GM12892 (cell line): ENCODE measurements around the gene METTL21C. TPM values are rescaled to one million over a fixed set of nuclear protein-coding genes. Genes with fewer than 3 reads are reported as not detected.

ENCODE experiments used
- DNase-seq: peaks from one replicate; pipeline ENCODE4 v3.0.0; 2011; ENCODE audit not compliant: insufficient read length
- FAIRE-seq: peaks from 2 replicates; lab custom pipeline; 2011; peaks lifted over from hg19 to GRCh38; lab: Jason Lieb, UNC
- POLR2A ChIP-seq: IDR thresholded peaks from 2 replicates; pipeline ENCODE4 v1.6.1; 2011; ENCODE audit warnings: low read depth, low read length, control low read depth
- POLR2AphosphoS5 ChIP-seq: IDR thresholded peaks from 2 replicates; pipeline ENCODE4 v1.6.1; 2011; ENCODE audit warnings: low read depth, low read length, control low read depth
- TAF1 ChIP-seq: IDR thresholded peaks from 2 replicates; pipeline ENCODE4 v1.6.1; 2011; ENCODE audit warnings: low read depth, mild to moderate bottlenecking, control low read depth, low read length, borderline replicate concordance
- polyA plus RNA-seq: library from polyadenylated mRNA; unstranded; fragments of >200 nt; gene quantifications from one replicate; pipeline ENCODE4 v1.2.1, GENCODE V29; 2012; ENCODE audit warnings: missing spikeins, inconsistent platforms; ENCODE audit not compliant: missing spikeins

Gene METTL21C
- polyA plus RNA-seq = not detected

DNA sequence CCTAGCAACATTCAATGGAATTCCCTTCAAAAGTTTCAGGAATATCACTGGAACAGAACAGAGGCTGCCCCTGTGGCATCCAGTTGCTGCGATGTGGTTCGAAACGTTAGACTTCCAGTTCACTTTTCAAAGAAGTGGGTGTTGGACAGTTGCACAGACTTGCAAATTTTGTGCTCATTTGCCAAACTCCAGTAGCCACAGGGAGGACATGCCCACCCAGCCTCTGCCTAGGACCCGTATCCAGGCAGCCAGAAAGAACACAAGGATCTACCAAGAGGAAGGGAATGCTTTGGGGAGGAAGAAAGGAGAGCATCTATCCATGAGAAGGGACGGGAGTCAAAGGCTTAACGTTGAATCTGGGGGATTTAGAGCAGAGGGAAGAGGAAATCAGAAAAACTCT, at the start of gene METTL21C:
TSS of gene METTL21C (minus strand) at position 108 of the 400 bp plus-strand sequence. CDS start 546 bp downstream, outside the sequence.
- DNase-seq (no peak), FAIRE-seq (no peak)
- TF ChIP-seq TAF1 = no peak
- no peak for TF ChIP-seq POLR2A
- TF ChIP-seq POLR2AphosphoS5 = no peak

DNA sequence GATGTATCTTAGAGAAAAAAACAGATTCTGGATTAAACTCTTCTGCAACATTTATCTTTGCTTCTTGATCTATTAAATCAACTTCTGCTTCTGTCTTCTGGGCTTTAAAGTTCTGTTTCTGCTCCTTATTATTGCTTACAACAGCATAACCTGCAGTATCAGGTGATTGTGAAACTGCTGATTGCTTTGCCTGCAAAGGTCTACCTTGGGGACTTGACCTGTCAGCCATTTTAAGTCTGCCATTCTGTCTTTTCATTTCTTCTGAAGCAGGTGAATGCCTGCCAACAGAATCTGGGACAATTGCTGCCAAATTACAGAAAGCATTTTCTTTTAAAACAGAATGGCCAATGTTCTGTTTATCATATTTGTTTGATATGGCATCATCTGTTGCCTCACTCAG, 47.7 kb upstream of the METTL21C start:
- no peak for FAIRE-seq
- DNase-seq = no peak
- TF ChIP-seq POLR2AphosphoS5 = no peak
- no peak for TF ChIP-seq POLR2A
- no peak for TF ChIP-seq TAF1

DNA sequence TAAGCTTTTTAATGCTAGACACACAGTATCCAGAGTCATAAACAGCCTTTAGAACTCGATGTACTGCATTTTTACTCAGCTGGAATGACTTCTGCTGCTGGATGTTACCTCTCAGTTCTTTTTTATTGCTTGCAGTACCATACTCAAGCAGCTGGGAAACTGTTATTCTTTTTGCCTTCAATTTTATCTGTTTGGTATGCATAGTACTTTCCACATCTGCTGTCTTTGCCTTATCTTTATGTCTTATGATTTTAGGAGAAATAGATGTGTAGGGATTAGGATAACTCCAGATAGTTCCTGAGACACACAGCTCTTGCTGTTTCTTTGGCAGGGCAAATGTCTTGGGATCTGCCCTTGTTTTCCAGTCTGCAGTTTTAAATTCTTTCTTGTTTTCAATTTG, 47.3 kb upstream of the METTL21C start:
- TF ChIP-seq TAF1 = no peak
- no peak for TF ChIP-seq POLR2A
- TF ChIP-seq POLR2AphosphoS5 = no peak
- DNase-seq (no peak), FAIRE-seq (no peak)

GRCh38 chr13:102729560-102730270, 34.9 kb upstream of the METTL21C start:
- DNase-seq = no peak
- FAIRE-seq = no peak
- TF ChIP-seq TAF1 (no peak), POLR2AphosphoS5 (no peak), POLR2A (no peak)

DNA sequence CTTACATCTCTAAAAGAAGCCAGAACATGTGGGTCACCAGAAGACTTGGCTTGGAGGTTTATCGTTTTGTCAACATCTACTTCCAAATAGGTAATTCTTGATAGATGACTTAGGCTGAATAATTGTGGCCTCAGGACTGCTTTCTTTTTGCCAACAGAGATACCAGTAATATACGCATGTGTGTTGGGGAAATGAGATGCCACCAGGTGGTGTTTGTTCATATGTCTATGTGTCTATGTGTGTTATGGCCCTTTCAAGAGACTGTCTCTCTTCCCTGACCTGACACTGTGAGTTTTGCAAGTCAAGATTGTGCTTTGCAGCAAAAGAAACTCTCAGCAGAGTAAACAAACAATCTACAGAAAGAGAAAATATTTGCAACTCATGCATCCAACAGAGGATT, 31.6 kb upstream of the METTL21C start:
- peak; percentile 44 for FAIRE-seq
- DNase-seq = no peak

DNA sequence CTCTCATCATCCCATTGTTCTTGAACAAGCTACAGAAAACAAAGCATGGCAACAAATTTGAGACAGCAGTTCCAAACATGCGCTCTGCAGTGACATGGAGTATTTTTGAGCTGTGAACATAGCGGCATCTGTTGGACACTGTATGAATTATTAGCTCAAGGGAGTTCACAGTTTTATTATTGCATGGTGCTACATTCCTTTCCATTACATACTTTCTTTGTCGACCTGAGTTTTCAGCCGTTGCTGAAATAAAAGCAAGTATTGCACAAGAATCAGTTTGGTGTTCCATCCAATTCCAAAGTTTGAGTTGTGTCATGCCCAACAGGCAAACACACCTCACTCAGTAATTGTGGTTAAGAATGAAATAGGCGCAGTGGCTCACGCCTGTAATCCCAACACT, 30.1 kb upstream of the METTL21C start:
- no peak for DNase-seq
- TF ChIP-seq TAF1 (no peak), POLR2AphosphoS5 (no peak)
- FAIRE-seq = no peak

More for the DNA sequence above, 31.6 kb upstream of the METTL21C start:
- TF ChIP-seq POLR2A (no peak), POLR2AphosphoS5 (no peak), TAF1 (no peak)

DNA sequence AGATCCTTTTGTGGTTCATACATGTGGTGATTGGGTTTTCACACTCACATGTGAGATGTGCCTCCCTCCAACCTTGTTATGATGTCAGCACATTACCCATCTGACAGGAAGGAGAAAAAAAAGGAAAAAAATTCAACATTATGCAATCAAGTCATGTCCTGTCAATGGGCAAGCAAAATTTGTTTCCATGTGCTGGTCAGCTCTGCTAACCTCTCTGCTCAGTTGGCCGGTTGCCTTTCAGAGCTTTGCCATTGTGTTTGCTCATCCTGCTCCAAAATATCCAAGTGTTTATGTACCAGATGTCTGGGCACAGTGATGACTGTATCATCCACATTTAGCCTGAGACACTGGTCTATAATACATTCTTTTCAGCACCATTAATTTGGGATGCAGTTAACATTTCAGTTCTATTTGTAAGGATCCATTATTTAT, 27.0 kb upstream of the METTL21C start:
- FAIRE-seq (no peak), DNase-seq (no peak)
- no peak for TF ChIP-seq POLR2A
- TF ChIP-seq POLR2AphosphoS5 = no peak
- no peak for TF ChIP-seq TAF1

DNA sequence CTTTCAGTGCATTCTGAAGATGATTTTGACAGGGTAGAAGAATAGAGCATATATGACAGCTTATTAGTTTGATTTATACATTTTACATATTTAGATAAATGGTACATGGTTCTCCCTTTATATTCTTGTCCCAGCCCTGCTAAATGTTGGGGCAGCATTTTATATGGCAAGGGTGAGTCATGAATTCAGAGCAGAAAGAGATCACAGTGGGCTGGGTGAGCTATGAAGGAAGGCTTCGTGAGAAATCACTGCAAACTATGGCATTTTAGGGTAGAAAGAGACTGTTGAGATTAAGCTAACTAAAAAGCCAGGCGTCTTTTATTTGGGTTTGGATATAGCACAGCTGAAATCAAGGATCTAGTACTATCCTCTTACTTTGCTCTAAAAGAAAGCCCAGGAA, 23.9 kb upstream of the METTL21C start:
- FAIRE-seq (no peak), DNase-seq (no peak)
- no peak for TF ChIP-seq POLR2A
- no peak for TF ChIP-seq POLR2AphosphoS5
- TF ChIP-seq TAF1 = no peak

- TF ChIP-seq POLR2AphosphoS5 (no peak), POLR2A (no peak), TAF1 (no peak)
- FAIRE-seq (no peak), DNase-seq (no peak)
Observed at GRCh38 chr13:102715447-102715846, 20.6 kb upstream of the METTL21C start.

- DNase-seq (no peak), FAIRE-seq (no peak)
- no peak for TF ChIP-seq TAF1
- TF ChIP-seq POLR2AphosphoS5 = no peak
- no peak for TF ChIP-seq POLR2A
Observed at GRCh38 chr13:102710261-102710679, 15.4 kb upstream of the METTL21C start.

DNA sequence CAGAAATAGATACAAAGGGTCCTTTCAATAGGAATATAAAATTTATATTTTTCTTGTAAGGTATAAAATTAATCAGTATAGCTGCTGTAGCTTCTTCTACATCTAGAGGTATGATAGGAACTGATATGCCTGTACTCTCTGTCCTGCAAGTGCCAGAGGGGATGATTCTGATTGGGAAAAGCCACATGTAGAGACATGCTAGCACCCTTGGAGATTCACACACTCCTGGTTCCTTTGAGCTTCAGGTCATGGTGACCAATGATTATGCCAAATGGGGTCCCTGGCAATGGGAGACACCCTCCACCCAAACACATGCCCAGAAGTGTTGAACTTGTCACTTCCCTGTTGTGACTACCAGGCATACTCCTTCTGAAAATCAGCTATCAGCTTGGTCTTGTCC, 14.7 kb upstream of the METTL21C start:
- DNase-seq = no peak
- no peak for FAIRE-seq
- TF ChIP-seq POLR2AphosphoS5 (no peak), TAF1 (no peak), POLR2A (no peak)

DNA sequence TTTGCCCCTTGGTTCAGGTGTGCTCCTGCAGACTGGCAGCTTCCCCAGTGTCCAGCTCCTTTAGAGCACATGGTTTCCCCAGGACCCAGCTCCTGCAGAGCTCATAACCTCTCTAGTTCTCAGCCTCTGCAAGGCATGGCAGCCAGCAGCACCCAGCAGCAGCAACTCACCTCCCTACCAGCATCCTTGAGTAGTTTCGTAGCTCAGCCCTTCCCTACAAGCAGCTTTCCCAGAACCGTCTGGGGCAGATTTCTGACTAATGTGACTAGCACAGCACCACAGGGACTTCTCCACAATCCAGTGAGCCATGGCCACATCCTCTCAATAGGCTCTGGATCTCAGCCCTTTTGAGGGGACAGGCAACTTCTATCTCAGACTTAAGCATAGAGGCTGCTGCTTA, 14.1 kb upstream of the METTL21C start:
- FAIRE-seq (no peak), DNase-seq (no peak)

DNA sequence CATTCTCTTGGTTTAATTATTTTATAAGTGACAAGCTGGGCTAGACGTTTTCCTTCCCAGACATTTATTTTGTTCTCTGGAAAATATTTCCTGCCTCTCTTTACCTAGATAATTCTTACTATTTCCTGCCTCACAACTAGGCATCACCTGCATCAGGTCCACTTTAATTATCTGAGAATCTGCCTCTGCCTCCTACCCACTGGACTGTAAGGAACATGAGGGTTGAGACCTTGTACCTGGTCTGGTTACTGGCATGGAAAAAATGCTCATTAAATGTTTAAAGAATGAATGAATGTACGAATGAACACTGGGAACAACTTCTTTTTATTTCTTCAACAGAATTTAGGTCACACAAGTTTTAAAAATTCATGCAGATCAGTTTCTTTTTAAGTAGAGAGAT, 13.4 kb upstream of the METTL21C start:
- FAIRE-seq (no peak), DNase-seq (no peak)
- TF ChIP-seq POLR2AphosphoS5 (no peak), TAF1 (no peak), POLR2A (no peak)

More for the DNA sequence above, 14.1 kb upstream of the METTL21C start:
- no peak for TF ChIP-seq POLR2AphosphoS5
- no peak for TF ChIP-seq POLR2A
- TF ChIP-seq TAF1 = no peak

GRCh38 chr13:102707467-102707866, 12.6 kb upstream of the METTL21C start:
- no peak for FAIRE-seq
- TF ChIP-seq POLR2A (no peak), POLR2AphosphoS5 (no peak), TAF1 (no peak)
- no peak for DNase-seq
